Fibroblast of lung (primary cell): ENCODE data around the gene CAMKV. TPM values are rescaled to one million over a fixed set of nuclear protein-coding genes. Genes with fewer than 3 reads are reported as not detected.

Experiments used
- DNase-seq, 2 donors: peaks; one replicate each; pipeline versions ENCODE4 v3.0.0 to v3.0.0-alpha.2; 2010; ENCODE audit warnings: low read depth in 2 of 2
- H2AFZ ChIP-seq: 2 replicates; pipeline ENCODE4 v1.5.1; 2012; ENCODE audit warnings: low read length, control low read depth, inconsistent platforms
- H3K27ac ChIP-seq: 2 replicates; pipeline ENCODE4 v1.5.1; 2011; ENCODE audit warnings: low read length, control low read depth; ENCODE audit not compliant: insufficient read depth
- H3K27me3 ChIP-seq: 2 replicates; pipeline ENCODE4 v1.5.1; 2011; ENCODE audit warnings: mild to moderate bottlenecking, low read length; ENCODE audit not compliant: control insufficient read depth, insufficient read depth
- H3K36me3 ChIP-seq: 2 replicates; pipeline ENCODE4 v1.5.1; 2011; ENCODE audit warnings: low read length; ENCODE audit not compliant: control insufficient read depth, insufficient read depth
- H3K4me1 ChIP-seq: 2 replicates; pipeline ENCODE4 v1.5.1; 2011; ENCODE audit warnings: low read length; ENCODE audit not compliant: control insufficient read depth, insufficient read depth; ENCODE audit errors: extremely low read depth
- H3K4me2 ChIP-seq: 2 replicates; pipeline ENCODE4 v1.5.1; 2011; ENCODE audit warnings: low read length, control low read depth; ENCODE audit not compliant: insufficient read depth; ENCODE audit errors: extremely low read depth
- H3K4me3 ChIP-seq, 4 experiments: fragments of 200-600 bp in 1 of 4; sonication (generic) in 1 of 4; replicated peaks in 1 of 4; 2 replicates each; pipeline ENCODE4 v1.5.1; 2011 to 2016; ENCODE audit warnings: low read length in 4 of 4, low read depth in 3 of 4, mild to moderate bottlenecking in 3 of 4, control low read depth in 2 of 4, inconsistent platforms in 1 of 4, mixed read lengths in 1 of 4; ENCODE audit not compliant: insufficient read depth in 1 of 4; ENCODE audit errors: control extremely low read depth in 1 of 4
- H3K79me2 ChIP-seq: 2 replicates; pipeline ENCODE4 v1.5.1; 2012; ENCODE audit warnings: mild to moderate bottlenecking, low read length, inconsistent platforms; ENCODE audit not compliant: control insufficient read depth, insufficient read depth
- H3K9ac ChIP-seq: 2 replicates; pipeline ENCODE4 v1.5.1; 2011; ENCODE audit warnings: mild to moderate bottlenecking, low read length, control low read depth; ENCODE audit not compliant: insufficient read depth
- H3K9me3 ChIP-seq: 2 replicates; pipeline ENCODE4 v1.5.1; 2012; ENCODE audit warnings: low read depth, low read length; ENCODE audit not compliant: control insufficient read depth, insufficient read depth
- H4K20me1 ChIP-seq: 2 replicates; pipeline ENCODE4 v1.5.1; 2011; ENCODE audit warnings: low read length; ENCODE audit not compliant: control insufficient read depth, insufficient read depth; ENCODE audit errors: extremely low read depth
- EZH2 ChIP-seq: IDR thresholded peaks from 2 replicates; pipeline ENCODE4 v1.5.1; 2012; ENCODE audit warnings: low read length, control low read depth, mild to moderate bottlenecking; ENCODE audit errors: missing control alignments
- polyA plus RNA-seq, 2 donors: library from polyadenylated mRNA; depleted of rRNA in 1 of 2; stranded (reverse) in 1 of 2; unstranded in 1 of 2; fragments of >200 nt; gene quantifications; 2 replicates each; pipeline ENCODE4 v1.2.1, GENCODE V29; 2011 to 2012; ENCODE audit warnings: missing spikeins in 1 of 2
- total RNA-seq: library from RNA; depleted of rRNA; stranded (reverse); fragments of >200 nt; gene quantifications from 2 replicates; pipeline ENCODE4 v1.2.1, GENCODE V29; 2014
- TF ChIP-seq, protein P1 (sequence below), 2 donors: IDR thresholded peaks in 1 of 2; conservative IDR thresholded peaks in 1 of 2; 1 replicate in 1 of 2; 2 replicates in 1 of 2; pipeline ENCODE4 v1.5.1; 2011 to 2012; ENCODE audit warnings: low read length in 2 of 2, control low read depth in 1 of 2, inconsistent platforms in 1 of 2, low read depth in 1 of 2, mild to moderate bottlenecking in 1 of 2

CAMKV gene
- total and polyA plus RNA-seq, 2 donors (not counting 1 experiment from before 2014, with no cell fraction given), result 0.06 TPM; not detected in 1

DNA sequence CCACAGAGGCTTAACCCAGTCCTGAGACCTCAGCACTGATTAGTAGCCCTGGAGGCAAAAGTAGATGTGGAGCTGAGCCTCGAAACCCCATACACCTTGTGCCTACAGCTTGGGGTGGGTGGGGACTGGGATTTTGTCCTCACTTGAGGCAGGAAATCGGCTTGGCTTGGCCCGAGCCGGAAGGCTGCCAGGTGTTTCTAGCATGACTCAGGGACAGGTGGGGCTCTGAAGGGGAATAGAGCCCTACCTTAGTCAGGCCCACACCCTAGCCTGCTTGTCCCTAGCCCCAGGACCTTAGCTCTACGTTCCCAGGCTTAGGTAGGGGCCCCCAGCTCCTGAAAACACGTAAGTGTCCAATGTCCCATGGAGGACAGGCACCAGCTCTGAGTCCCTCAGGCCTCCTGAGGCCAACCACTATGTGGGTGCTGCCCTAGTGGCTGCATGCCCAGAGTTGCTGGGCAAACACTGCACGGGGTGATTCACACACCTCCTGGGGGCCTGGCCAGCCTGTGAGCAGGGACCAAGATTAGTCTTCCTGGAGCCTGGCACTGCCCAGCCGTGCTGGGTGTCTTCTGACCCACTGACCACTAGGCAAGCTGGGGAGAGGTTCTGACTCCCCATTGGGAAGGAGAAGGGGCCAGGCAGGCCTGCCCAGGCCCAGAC, 30.9 kb upstream of the CAMKV start:
- Histone ChIP-seq H3K27ac (no peak overlapping the region), H3K9ac (no peak overlapping the region), H2AFZ (no peak overlapping the region), H4K20me1 (no peaks in the 10 kb centered on the region), H3K9me3 (no peaks in the 10 kb centered on the region), H3K4me3 (no peak overlapping the region), H3K27me3 (no peaks in the 10 kb centered on the region), H3K79me2 (no peaks in the 10 kb centered on the region), H3K4me1 (peaks cover 6% of the 10 kb centered on the region), H3K36me3 (no peaks in the 10 kb centered on the region), H3K4me2 (no peak overlapping the region)
- TF ChIP-seq, protein P1, sequence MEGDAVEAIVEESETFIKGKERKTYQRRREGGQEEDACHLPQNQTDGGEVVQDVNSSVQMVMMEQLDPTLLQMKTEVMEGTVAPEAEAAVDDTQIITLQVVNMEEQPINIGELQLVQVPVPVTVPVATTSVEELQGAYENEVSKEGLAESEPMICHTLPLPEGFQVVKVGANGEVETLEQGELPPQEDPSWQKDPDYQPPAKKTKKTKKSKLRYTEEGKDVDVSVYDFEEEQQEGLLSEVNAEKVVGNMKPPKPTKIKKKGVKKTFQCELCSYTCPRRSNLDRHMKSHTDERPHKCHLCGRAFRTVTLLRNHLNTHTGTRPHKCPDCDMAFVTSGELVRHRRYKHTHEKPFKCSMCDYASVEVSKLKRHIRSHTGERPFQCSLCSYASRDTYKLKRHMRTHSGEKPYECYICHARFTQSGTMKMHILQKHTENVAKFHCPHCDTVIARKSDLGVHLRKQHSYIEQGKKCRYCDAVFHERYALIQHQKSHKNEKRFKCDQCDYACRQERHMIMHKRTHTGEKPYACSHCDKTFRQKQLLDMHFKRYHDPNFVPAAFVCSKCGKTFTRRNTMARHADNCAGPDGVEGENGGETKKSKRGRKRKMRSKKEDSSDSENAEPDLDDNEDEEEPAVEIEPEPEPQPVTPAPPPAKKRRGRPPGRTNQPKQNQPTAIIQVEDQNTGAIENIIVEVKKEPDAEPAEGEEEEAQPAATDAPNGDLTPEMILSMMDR (conservative IDR thresholded peaks at IDR 0.05 in 1 of 2, IDR thresholded peaks at IDR 0.05 in 1 of 2; ENCODE audit: low read depth in 1 of 2, low read length in 2 of 2), result no peak
- TF ChIP-seq EZH2, result no peak
- DNase-seq, result peak in 1 of 2 donors; percentile 47

DNA sequence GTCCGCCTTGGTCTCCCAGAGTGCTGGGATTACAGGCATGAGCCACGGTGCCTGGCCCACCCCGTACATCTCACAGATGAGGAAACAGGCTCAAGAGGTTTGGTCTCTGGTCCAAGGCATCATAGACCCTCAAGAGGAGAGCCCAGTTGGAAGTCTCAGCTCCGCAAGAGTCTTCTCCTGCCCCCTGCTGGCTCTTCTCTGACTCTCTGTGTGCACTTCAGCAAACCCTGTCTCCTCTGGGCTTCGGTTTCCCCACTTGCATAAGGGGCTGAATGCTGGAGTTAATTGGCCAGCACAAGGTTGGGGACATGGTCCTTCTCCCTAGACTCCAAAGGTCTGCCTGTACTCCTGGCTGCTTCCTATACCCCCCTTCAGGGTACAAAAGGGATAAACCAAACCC, 30.1 kb upstream of the CAMKV start:
- Histone ChIP-seq H3K4me3 (no peak overlapping the region), H3K9ac (no peak overlapping the region), H3K9me3 (no peaks in the 10 kb centered on the region), H3K4me1 (peaks cover 5% of the 10 kb centered on the region), H3K4me2 (no peak overlapping the region), H2AFZ (no peak overlapping the region), H3K79me2 (no peaks in the 10 kb centered on the region), H3K27me3 (no peaks in the 10 kb centered on the region), H4K20me1 (no peaks in the 10 kb centered on the region), H3K27ac (no peak overlapping the region), H3K36me3 (no peaks in the 10 kb centered on the region)
- TF ChIP-seq, protein P1 (conservative IDR thresholded peaks at IDR 0.05 in 1 of 2, IDR thresholded peaks at IDR 0.05 in 1 of 2; ENCODE audit: low read depth in 1 of 2, low read length in 2 of 2), result peak; percentile 6 to 23
- TF ChIP-seq EZH2, result no peak
- DNase-seq, result peak in 1 of 2 donors; percentile 5

DNA sequence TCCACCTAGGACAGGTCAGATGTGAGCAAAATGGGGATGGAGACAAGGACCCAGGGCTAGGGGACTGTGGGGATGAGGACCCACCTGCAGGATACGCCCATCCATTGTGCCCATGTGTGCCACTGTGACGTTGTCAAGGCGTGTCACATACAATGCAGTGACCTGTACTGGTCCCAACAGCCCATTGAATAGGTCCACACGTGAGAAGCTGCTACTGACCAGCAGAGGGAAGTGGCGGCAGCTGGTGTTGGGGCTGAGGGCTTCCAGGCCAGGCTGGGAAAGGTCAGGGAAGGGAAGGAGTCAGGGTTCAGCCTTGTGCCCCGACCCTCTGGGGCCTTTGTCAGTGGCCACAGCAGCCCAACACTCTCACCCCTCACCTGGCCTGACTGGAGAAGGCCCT, 29.3 kb upstream of the CAMKV start:
- no peaks in the 10 kb centered on the region for H3K9me3 ChIP-seq
- no peak for DNase-seq
- no peak overlapping the region for H3K9ac ChIP-seq
- H3K4me2 ChIP-seq, result no peak overlapping the region
- no peak overlapping the region for H2AFZ ChIP-seq
- H3K36me3 ChIP-seq, result no peaks in the 10 kb centered on the region
- H3K79me2 ChIP-seq, result no peaks in the 10 kb centered on the region
- H3K27ac ChIP-seq, result no peak overlapping the region
- peaks cover 5% of the 10 kb centered on the region for H3K4me1 ChIP-seq
- TF ChIP-seq, protein P1 (conservative IDR thresholded peaks at IDR 0.05 in 1 of 2, IDR thresholded peaks at IDR 0.05 in 1 of 2; ENCODE audit: low read depth in 1 of 2, low read length in 2 of 2), result no peak
- no peak for TF ChIP-seq EZH2
- H3K4me3 ChIP-seq, result no peak overlapping the region
- no peaks in the 10 kb centered on the region for H3K27me3 ChIP-seq
- H4K20me1 ChIP-seq, result no peaks in the 10 kb centered on the region
